Iris pigment epithelial cell (primary cell): ENCODE results near the gene STX7.

ENCODE experiments used
- DNase-seq: peaks from one replicate; pipeline ENCODE4 v3.0.0-alpha.2; 2011; ENCODE audit warnings: low read depth

The STX7 gene

GRCh38 chr6:132506869-132507808, 5.8 kb downstream of the STX7 start:
- no peak for DNase-seq

GRCh38 chr6:132506461-132506860, 6.5 kb downstream of the STX7 start:
- no peak for DNase-seq

GRCh38 chr6:132505158-132505557, 7.8 kb downstream of the STX7 start:
- DNase-seq: no peak

GRCh38 chr6:132504757-132505156, 8.2 kb downstream of the STX7 start:
- DNase-seq: peak; percentile 7

- peak; percentile 46 for DNase-seq
Observed at GRCh38 chr6:132499757-132500156, 13.2 kb downstream of the STX7 start.

GRCh38 chr6:132498638-132499037, 14.3 kb downstream of the STX7 start:
- no peak for DNase-seq

- no peak for DNase-seq
Observed at GRCh38 chr6:132496519-132497180, 16.3 kb downstream of the STX7 start.

- no peak for DNase-seq
Observed at GRCh38 chr6:132495604-132496079, 17.3 kb downstream of the STX7 start.

GRCh38 chr6:132494954-132495353, 18.0 kb downstream of the STX7 start:
- DNase-seq: no peak

- no peak for DNase-seq
Observed at GRCh38 chr6:132491881-132492280, 21.0 kb downstream of the STX7 start.

GRCh38 chr6:132491303-132491702, 21.6 kb downstream of the STX7 start:
- peak; percentile 74 for DNase-seq

GRCh38 chr6:132490478-132491204, 22.3 kb downstream of the STX7 start:
- DNase-seq: no peak

- no peak for DNase-seq
Observed at GRCh38 chr6:132490024-132490423, 22.9 kb downstream of the STX7 start.

- no peak for DNase-seq
Observed at GRCh38 chr6:132489376-132489775, 23.5 kb downstream of the STX7 start.

- DNase-seq: no peak
Observed at GRCh38 chr6:132487762-132488161, 25.2 kb downstream of the STX7 start.

GRCh38 chr6:132484680-132485018, 28.3 kb downstream of the STX7 start:
- DNase-seq: no peak

GRCh38 chr6:132483779-132484679, 28.9 kb downstream of the STX7 start:
- peak; percentile 64 for DNase-seq

- DNase-seq: no peak
Observed at GRCh38 chr6:132482581-132482980, 30.3 kb downstream of the STX7 start.

GRCh38 chr6:132481189-132481588, 31.7 kb downstream of the STX7 start:
- no peak for DNase-seq

- no peak for DNase-seq
Observed at GRCh38 chr6:132479131-132479530, 33.8 kb downstream of the STX7 start.

- DNase-seq: no peak
Observed at GRCh38 chr6:132478674-132479073, 34.2 kb downstream of the STX7 start.

- no peak for DNase-seq
Observed at GRCh38 chr6:132478266-132478665, 34.6 kb downstream of the STX7 start.
